Omental fat pad (tissue), 4 donors: ENCODE measurements around the gene CXCL16. TPM values are rescaled to one million over a fixed set of nuclear protein-coding genes. Genes with fewer than 3 reads are reported as not detected.
"Not testable (repeated sequence)": the region's sequence is repeated elsewhere in the genome, so short reads cannot be mapped to it uniquely, and the experiment has no call there.

Source experiments
- ATAC-seq: fragments of 150-250 bp; one replicate; pipeline ENCODE4 v1.9.1; 2016; ENCODE audit warnings: mild to moderate bottlenecking, moderate library complexity; ENCODE audit not compliant: low FRiP score
- DNase-seq: peaks from one replicate; pipeline ENCODE4 v3.0.0-alpha.2; 2019; ENCODE audit warnings: low spot score
- total RNA-seq, 4 donors: library from RNA; depleted of rRNA; stranded (reverse); fragments of >200 nt; gene quantifications; one replicate each; pipeline ENCODE4 v1.1.0, GENCODE V29; 2016
- TF ChIP-seq, protein P1 (sequence below), 3 donors: fragments of 450-650 bp; IDR thresholded peaks; one replicate each; pipeline ENCODE4 v1.5.1; 2016 to 2017; ENCODE audit warnings: antibody characterized with exemption in 3 of 3, mild to moderate bottlenecking in 3 of 3, moderate library complexity in 2 of 3

The CXCL16 gene
- total RNA-seq, 4 donors from 2014 or later = 16.6 to 92.1 (median 26.5) TPM

GRCh38 chr17:4696437-4696805 is 43.3 kb downstream of the CXCL16 start:
- DNase-seq (no peak), ATAC-seq (no peak)
- TF ChIP-seq, protein P1, sequence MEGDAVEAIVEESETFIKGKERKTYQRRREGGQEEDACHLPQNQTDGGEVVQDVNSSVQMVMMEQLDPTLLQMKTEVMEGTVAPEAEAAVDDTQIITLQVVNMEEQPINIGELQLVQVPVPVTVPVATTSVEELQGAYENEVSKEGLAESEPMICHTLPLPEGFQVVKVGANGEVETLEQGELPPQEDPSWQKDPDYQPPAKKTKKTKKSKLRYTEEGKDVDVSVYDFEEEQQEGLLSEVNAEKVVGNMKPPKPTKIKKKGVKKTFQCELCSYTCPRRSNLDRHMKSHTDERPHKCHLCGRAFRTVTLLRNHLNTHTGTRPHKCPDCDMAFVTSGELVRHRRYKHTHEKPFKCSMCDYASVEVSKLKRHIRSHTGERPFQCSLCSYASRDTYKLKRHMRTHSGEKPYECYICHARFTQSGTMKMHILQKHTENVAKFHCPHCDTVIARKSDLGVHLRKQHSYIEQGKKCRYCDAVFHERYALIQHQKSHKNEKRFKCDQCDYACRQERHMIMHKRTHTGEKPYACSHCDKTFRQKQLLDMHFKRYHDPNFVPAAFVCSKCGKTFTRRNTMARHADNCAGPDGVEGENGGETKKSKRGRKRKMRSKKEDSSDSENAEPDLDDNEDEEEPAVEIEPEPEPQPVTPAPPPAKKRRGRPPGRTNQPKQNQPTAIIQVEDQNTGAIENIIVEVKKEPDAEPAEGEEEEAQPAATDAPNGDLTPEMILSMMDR (IDR thresholded peaks at IDR 0.05) = no peak

GRCh38 chr17:4693416-4693815 is 46.3 kb downstream of the CXCL16 start:
- TF ChIP-seq, protein P1 (IDR thresholded peaks at IDR 0.05) = no peak
- ATAC-seq = no peak
- no peak for DNase-seq

DNA sequence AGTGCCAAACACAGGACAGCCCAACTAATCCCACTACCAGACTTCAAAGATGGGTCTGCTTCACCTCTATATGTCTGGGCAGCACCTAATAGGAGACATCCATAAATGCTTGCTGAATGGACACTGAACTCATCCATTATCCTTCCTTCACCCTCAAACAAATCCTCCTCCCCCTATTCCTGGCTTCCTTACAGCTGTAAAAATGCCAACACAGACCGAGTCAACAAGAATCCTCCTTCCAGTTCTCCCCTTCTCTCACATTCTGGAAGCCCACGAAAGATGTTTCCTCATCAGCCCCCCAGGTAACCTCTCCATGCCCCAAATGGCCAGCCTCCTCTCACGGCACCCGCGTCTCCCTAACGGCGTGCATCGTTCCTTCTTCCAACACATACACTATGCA is 48.0 kb downstream of the CXCL16 start:
- ATAC-seq = peak; percentile 53
- no peak for DNase-seq
- TF ChIP-seq, protein P1 (IDR thresholded peaks at IDR 0.05) = no peak

GRCh38 chr17:4690745-4691144 is 49.0 kb downstream of the CXCL16 start:
- TF ChIP-seq, protein P1 (IDR thresholded peaks at IDR 0.05) = no peak
- no peak for DNase-seq
- ATAC-seq = peak; percentile 5

DNA sequence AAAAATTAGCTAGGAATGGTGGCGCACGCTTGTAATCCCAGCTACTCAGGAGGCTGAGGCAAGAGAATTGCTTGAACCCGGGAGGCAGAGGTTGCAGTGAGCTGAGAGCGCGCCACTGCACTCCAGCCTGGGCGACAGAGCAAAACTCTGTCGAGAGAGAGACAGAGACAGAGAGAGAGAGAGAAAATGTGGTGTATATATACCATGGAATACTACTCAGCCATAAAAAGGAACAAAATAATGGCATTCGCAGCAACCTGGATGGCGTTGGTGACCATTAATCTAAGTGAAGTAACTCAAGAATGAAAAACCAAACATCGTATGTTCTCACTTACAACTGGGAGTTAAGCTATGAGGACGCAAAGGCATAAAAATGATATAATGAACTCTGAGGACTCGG is 49.9 kb downstream of the CXCL16 start:
- not testable (repeated sequence) for DNase-seq

GRCh38 chr17:4683739-4684138 is 56.0 kb downstream of the CXCL16 start:
- not testable (repeated sequence) for ATAC-seq, DNase-seq

More for the DNA sequence above, 49.9 kb downstream of the CXCL16 start:
- ATAC-seq = not testable (repeated sequence)

Other genes starting within 250 kb of the CXCL16 start
- gene SPNS2, start 241.0 kb downstream of the CXCL16 start, total RNA-seq = 10 to 100 TPM in 3 of 4 donors, 1 to 10 TPM in 1; 6.0 to 46.0 (median 22.6) TPM
- gene MYBBP1A, start 184.5 kb downstream of the CXCL16 start, total RNA-seq = 100 to 1,000 TPM in 1 of 4 donors, 10 to 100 TPM in 3; 33.1 to 142 (median 39.1) TPM
- under 1 TPM in 1 of 4 donors, not detected in 3; 0.37 TPM for gene GGT6, start 179.4 kb downstream of the CXCL16 start, total RNA-seq
- gene SMTNL2, start 155.4 kb downstream of the CXCL16 start, total RNA-seq = 10 to 100 TPM in 2 of 4 donors, 1 to 10 TPM in 2; 2.8 to 14.2 (median 8.4) TPM
- gene ALOX15, start 98.2 kb downstream of the CXCL16 start, total RNA-seq = 100 to 1,000 TPM in 2 of 4 donors, 10 to 100 TPM in 1, not detected in 1; 24.4 to 379 (median 119) TPM
- gene PELP1, start 35.8 kb downstream of the CXCL16 start, total RNA-seq = 10 to 100 TPM; 13.1 to 24.4 (median 15.0) TPM
- gene ARRB2, start 29.3 kb downstream of the CXCL16 start, total RNA-seq = 100 to 1,000 TPM in 1 of 4 donors, 10 to 100 TPM in 3; 43.4 to 111 (median 78.6) TPM
- 10 to 100 TPM; 21.6 to 27.5 (median 26.7) TPM for gene MED11, start 8.5 kb downstream of the CXCL16 start, total RNA-seq
- 1 to 10 TPM in 2 of 4 donors, under 1 TPM in 1, not detected in 1; 0.46 to 4.1 (median 1.9) TPM for gene ZMYND15, start 95 bp downstream of the CXCL16 start, total RNA-seq
- gene TM4SF5, start 32.0 kb upstream of the CXCL16 start, total RNA-seq = not detected
- gene VMO1, start 46.4 kb upstream of the CXCL16 start, total RNA-seq = 10 to 100 TPM in 1 of 4 donors, 1 to 10 TPM in 3; 2.1 to 13.1 (median 8.4) TPM
- not detected for gene GLTPD2, start 49.0 kb upstream of the CXCL16 start, total RNA-seq
- gene PSMB6, start 56.2 kb upstream of the CXCL16 start, total RNA-seq = 100 to 1,000 TPM; 109 to 164 (median 150) TPM
- gene PLD2, start 67.2 kb upstream of the CXCL16 start, total RNA-seq = 10 to 100 TPM; 20.8 to 29.2 (median 24.3) TPM
- 10 to 100 TPM; 24.4 to 57.8 (median 31.9) TPM for gene MINK1, start 93.4 kb upstream of the CXCL16 start, total RNA-seq
- 1 to 10 TPM in 3 of 4 donors, under 1 TPM in 1; 0.63 to 8.4 (median 3.3) TPM for gene C17orf107, start 159.6 kb upstream of the CXCL16 start, total RNA-seq
- 1 to 10 TPM in 3 of 4 donors, under 1 TPM in 1; 0.50 to 3.6 (median 1.5) TPM for gene CHRNE, start 163.2 kb upstream of the CXCL16 start, total RNA-seq
- gene GP1BA, start 192.3 kb upstream of the CXCL16 start, total RNA-seq = not detected
- 10 to 100 TPM; 38.9 to 74.2 (median 47.1) TPM for gene SLC25A11, start 200.1 kb upstream of the CXCL16 start, total RNA-seq
- gene RNF167, start 200.3 kb upstream of the CXCL16 start, total RNA-seq = 10 to 100 TPM; 24.5 to 34.4 (median 32.0) TPM
- 100 to 1,000 TPM; 444 to 699 (median 616) TPM for gene PFN1, start 208.6 kb upstream of the CXCL16 start, total RNA-seq
- gene ENO3, start 211.2 kb upstream of the CXCL16 start, total RNA-seq = 1 to 10 TPM; 2.8 to 5.3 (median 3.3) TPM
- gene SPAG7, start 227.9 kb upstream of the CXCL16 start, total RNA-seq = 10 to 100 TPM; 45.3 to 71.0 (median 47.5) TPM
- gene CAMTA2, start 247.7 kb upstream of the CXCL16 start, total RNA-seq = 10 to 100 TPM; 11.4 to 27.7 (median 21.4) TPM